ENCODE measurements around the gene PRDX5. TPM values are rescaled to one million over a fixed set of nuclear protein-coding genes. Genes with fewer than 3 reads are reported as not detected.

PRDX5 gene
- total and polyA plus RNA-seq, 9 of the 15 experiments (the other 6 are each of a cell fraction or from before 2014, with no cell fraction given), result 40.8 to 327 (median 204) TPM

DNA sequence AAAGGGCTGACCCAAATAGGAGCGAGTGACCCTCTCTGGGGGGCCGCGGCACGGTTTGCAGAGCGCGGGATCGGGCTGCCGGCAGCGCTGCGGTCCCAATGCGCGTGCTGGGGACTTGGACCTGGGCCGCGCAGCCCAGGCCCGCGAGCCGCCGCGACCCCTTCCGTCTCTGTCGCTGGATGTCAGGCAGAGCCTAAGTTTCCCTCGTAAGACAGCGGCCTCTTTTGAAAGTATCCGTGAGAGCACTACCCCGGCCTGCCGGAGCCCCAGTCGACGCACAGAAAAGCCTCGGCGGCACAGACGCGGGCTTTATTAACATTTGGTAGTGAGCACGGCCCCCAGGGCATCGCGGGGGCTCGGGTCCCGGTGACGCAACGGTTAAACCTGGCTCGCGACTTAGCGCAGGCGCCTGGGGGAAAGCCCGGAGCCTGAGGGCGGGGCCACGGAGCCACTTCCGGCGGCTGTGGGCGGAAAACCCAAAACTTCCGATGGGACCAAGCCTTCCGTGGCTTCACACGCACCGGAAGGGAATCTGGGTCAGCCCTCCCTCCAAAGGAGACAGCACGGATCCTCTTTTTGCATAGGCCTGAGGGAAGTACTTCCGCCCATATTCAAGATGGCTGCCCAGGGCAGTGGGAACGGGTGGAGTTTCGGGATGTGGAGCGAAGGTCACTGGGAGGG lies 48.2 kb upstream of the PRDX5 start (continued):
- TF ChIP-seq RAD21 (CRISPR knock-in tag; conservative IDR thresholded peaks at IDR 0.05 in 1 of 2, IDR thresholded peaks at IDR 0.05 in 1 of 2), result peak; percentile 19 to 21; a peak in 2 of 4 replicates
- TF ChIP-seq MAFG (tag; conservative IDR thresholded peaks at IDR 0.05), result no peak
- TF ChIP-seq, protein P1, sequence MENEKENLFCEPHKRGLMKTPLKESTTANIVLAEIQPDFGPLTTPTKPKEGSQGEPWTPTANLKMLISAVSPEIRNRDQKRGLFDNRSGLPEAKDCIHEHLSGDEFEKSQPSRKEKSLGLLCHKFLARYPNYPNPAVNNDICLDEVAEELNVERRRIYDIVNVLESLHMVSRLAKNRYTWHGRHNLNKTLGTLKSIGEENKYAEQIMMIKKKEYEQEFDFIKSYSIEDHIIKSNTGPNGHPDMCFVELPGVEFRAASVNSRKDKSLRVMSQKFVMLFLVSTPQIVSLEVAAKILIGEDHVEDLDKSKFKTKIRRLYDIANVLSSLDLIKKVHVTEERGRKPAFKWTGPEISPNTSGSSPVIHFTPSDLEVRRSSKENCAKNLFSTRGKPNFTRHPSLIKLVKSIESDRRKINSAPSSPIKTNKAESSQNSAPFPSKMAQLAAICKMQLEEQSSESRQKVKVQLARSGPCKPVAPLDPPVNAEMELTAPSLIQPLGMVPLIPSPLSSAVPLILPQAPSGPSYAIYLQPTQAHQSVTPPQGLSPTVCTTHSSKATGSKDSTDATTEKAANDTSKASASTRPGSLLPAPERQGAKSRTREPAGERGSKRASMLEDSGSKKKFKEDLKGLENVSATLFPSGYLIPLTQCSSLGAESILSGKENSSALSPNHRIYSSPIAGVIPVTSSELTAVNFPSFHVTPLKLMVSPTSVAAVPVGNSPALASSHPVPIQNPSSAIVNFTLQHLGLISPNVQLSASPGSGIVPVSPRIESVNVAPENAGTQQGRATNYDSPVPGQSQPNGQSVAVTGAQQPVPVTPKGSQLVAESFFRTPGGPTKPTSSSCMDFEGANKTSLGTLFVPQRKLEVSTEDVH (IDR thresholded peaks at IDR 0.05; ENCODE audit: low read depth, partially characterized antibody), result peak; percentile 99
- TF ChIP-seq TEAD1 (CRISPR knock-in tag; IDR thresholded peaks at IDR 0.05), result 0 out of 4 replicates have a peak, but pooled peaks of 1 of the 2 experiments have one; percentile 10
- TF ChIP-seq, protein P2, sequence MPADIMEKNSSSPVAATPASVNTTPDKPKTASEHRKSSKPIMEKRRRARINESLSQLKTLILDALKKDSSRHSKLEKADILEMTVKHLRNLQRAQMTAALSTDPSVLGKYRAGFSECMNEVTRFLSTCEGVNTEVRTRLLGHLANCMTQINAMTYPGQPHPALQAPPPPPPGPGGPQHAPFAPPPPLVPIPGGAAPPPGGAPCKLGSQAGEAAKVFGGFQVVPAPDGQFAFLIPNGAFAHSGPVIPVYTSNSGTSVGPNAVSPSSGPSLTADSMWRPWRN (IDR thresholded peaks at IDR 0.05; ENCODE audit: low read depth), result no peak
- TF ChIP-seq POLR3A (IDR thresholded peaks at IDR 0.05; ENCODE audit: borderline replicate concordance, extremely low read depth, insufficient read depth, insufficient read length), result no peak
- TF ChIP-seq LEF1 (IDR thresholded peaks at IDR 0.05), result no peak
- TF ChIP-seq ZNF274 (IDR thresholded peaks at IDR 0.05; ENCODE audit: borderline replicate concordance, low read depth, low read length), result no peak
- no peak for TF ChIP-seq PRPF4 (IDR thresholded peaks at IDR 0.05; ENCODE audit: insufficient read depth, low read depth, low read length, poor library complexity, severe bottlenecking)
- TF ChIP-seq, protein P3, sequence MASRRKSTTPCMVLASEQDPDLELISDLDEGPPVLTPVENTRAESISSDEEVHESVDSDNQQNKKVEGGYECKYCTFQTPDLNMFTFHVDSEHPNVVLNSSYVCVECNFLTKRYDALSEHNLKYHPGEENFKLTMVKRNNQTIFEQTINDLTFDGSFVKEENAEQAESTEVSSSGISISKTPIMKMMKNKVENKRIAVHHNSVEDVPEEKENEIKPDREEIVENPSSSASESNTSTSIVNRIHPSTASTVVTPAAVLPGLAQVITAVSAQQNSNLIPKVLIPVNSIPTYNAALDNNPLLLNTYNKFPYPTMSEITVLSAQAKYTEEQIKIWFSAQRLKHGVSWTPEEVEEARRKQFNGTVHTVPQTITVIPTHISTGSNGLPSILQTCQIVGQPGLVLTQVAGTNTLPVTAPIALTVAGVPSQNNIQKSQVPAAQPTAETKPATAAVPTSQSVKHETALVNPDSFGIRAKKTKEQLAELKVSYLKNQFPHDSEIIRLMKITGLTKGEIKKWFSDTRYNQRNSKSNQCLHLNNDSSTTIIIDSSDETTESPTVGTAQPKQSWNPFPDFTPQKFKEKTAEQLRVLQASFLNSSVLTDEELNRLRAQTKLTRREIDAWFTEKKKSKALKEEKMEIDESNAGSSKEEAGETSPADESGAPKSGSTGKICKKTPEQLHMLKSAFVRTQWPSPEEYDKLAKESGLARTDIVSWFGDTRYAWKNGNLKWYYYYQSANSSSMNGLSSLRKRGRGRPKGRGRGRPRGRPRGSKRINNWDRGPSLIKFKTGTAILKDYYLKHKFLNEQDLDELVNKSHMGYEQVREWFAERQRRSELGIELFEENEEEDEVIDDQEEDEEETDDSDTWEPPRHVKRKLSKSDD (conservative IDR thresholded peaks at IDR 0.05; ENCODE audit: low read length), result 0 out of 2 replicates have a peak, but pooled peaks have one; percentile 12
- TF ChIP-seq ELK1 (CRISPR knock-in tag; IDR thresholded peaks at IDR 0.05), result no peak
- peak; percentile 98; the same call in 1 of the 2 replicates for TF ChIP-seq NR1H2 (CRISPR knock-in tag; IDR thresholded peaks at IDR 0.05)
- TF ChIP-seq HCFC1 (IDR thresholded peaks at IDR 0.05; ENCODE audit: low read depth, low read length), result peak; percentile 94
- TF ChIP-seq SRF (CRISPR knock-in tag; IDR thresholded peaks at IDR 0.05), result peak in 1 of 2 experiments; percentile 62; a peak in 1 of 4 replicates
- peak; percentile 86; the same call in 1 of the 2 replicates for TF ChIP-seq CAMTA2 (CRISPR knock-in tag; conservative IDR thresholded peaks at IDR 0.05)
- TF ChIP-seq, protein P4, sequence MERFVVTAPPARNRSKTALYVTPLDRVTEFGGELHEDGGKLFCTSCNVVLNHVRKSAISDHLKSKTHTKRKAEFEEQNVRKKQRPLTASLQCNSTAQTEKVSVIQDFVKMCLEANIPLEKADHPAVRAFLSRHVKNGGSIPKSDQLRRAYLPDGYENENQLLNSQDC (CRISPR knock-in tag; IDR thresholded peaks at IDR 0.05), result 0 out of 2 replicates have a peak, but pooled peaks have one; percentile 67
- TF ChIP-seq NCOA4 (IDR thresholded peaks at IDR 0.05; ENCODE audit: partially characterized antibody), result no peak
